Activated CD8-positive, alpha-beta T cell treated with anti-CD3 and anti-CD28 coated beads for 36 hours (primary cell): ENCODE results near the gene CCDC91. TPM values are rescaled to one million over a fixed set of nuclear protein-coding genes. Genes with fewer than 3 reads are reported as not detected.

Source experiments
- ATAC-seq: fragments of 200-7000 bp; cut with Tn5 transposase; one replicate; pipeline ENCODE4 v1.10.0; 2021; ENCODE audit warnings: mild to moderate bottlenecking, moderate library complexity
- CTCF ChIA-PET: fragments of 350-600 bp; sonication (Branson Sonifier 250); formaldehyde crosslinking; loops from one replicate; lab custom pipeline; 2021; ENCODE audit warnings: antibody characterized with exemption; lab: Charles Lee
- POLR2A ChIA-PET: fragments of 350-600 bp; sonication (Branson Sonifier 250); formaldehyde crosslinking; loops from one replicate; lab custom pipeline; 2021; ENCODE audit warnings: antibody characterized with exemption; lab: Charles Lee
- DNase-seq: peaks from one replicate; pipeline ENCODE4 v3.0.0-alpha.2; 2020
- H3K27ac Mint-ChIP-seq: one replicate; pipeline ENCODE4 v1.8.0; 2021; ENCODE audit warnings: mild to moderate bottlenecking, mixed read lengths
- H3K27me3 Mint-ChIP-seq: one replicate; pipeline ENCODE4 v1.8.0; 2021; ENCODE audit warnings: mixed read lengths
- H3K36me3 Mint-ChIP-seq: one replicate; pipeline ENCODE4 v1.8.0; 2021; ENCODE audit warnings: low read depth, mixed read lengths
- H3K4me1 Mint-ChIP-seq: one replicate; pipeline ENCODE4 v1.8.0; 2021; ENCODE audit warnings: low read depth, mixed read lengths
- H3K4me3 Mint-ChIP-seq: one replicate; pipeline ENCODE4 v1.8.0; 2021; ENCODE audit warnings: mild to moderate bottlenecking, moderate library complexity, mixed read lengths
- H3K9me3 Mint-ChIP-seq: one replicate; pipeline ENCODE4 v1.8.0; 2021; ENCODE audit warnings: mixed read lengths
- intact Hi-C: fragments of 100-400 bp; cut with micrococcal nuclease; formaldehyde crosslinking; loops from one replicate; pipeline ENCODE4 v1.10.0; 2022
- total RNA-seq, 2 experiments: library from RNA; stranded (reverse); gene quantifications; one replicate each; pipeline ENCODE4 v1.2.3, GENCODE V29; 2021
- TF ChIP-seq, protein P1 (sequence below): fragments of 200-600 bp; IDR thresholded peaks from one replicate; pipeline ENCODE4 v1.8.0; 2022; ENCODE audit warnings: antibody characterized with exemption, mild to moderate bottlenecking

CCDC91 gene
- total RNA-seq, 2 experiments from 2014 or later, result 14.7 to 14.8 TPM

DNA sequence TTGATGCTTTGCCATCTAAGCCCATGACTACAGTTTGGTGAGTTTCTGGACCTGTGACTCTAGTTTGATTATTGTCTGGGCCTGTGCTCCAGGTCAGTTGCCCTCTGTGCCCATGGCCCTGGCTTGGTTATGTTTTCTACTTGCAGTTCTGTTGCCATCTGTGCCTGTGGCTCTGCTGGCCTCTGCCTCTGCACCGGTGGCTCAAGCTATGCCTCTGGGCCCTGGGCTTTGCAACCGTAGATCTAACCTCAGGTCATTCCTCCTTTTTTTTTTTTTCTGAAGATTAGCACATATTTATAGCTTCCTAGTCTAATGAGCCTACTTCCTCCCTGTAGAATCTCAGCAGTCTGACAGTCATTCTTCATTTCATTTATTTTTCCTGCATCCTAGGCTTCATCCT lies 161.2 kb downstream of the CCDC91 start:
- H3K27me3 Mint-ChIP-seq, result no peaks in the 10 kb centered on the region
- no peaks in the 10 kb centered on the region for H3K4me1 Mint-ChIP-seq
- peaks cover 10% of the 10 kb centered on the region for H3K9me3 Mint-ChIP-seq
- intact Hi-C loops, result no loop called here
- ATAC-seq, result no peak
- DNase-seq, result no peak
- POLR2A ChIA-PET, result no interaction called here
- TF ChIP-seq, protein P1, sequence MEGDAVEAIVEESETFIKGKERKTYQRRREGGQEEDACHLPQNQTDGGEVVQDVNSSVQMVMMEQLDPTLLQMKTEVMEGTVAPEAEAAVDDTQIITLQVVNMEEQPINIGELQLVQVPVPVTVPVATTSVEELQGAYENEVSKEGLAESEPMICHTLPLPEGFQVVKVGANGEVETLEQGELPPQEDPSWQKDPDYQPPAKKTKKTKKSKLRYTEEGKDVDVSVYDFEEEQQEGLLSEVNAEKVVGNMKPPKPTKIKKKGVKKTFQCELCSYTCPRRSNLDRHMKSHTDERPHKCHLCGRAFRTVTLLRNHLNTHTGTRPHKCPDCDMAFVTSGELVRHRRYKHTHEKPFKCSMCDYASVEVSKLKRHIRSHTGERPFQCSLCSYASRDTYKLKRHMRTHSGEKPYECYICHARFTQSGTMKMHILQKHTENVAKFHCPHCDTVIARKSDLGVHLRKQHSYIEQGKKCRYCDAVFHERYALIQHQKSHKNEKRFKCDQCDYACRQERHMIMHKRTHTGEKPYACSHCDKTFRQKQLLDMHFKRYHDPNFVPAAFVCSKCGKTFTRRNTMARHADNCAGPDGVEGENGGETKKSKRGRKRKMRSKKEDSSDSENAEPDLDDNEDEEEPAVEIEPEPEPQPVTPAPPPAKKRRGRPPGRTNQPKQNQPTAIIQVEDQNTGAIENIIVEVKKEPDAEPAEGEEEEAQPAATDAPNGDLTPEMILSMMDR, result no peak
- no peak overlapping the region for H3K4me3 Mint-ChIP-seq
- no peak overlapping the region for H3K27ac Mint-ChIP-seq
- H3K36me3 Mint-ChIP-seq, result peaks cover 41% of the 10 kb centered on the region
- CTCF ChIA-PET, result no interaction called here

- no peak for ATAC-seq
- TF ChIP-seq, protein P1, result no peak
- Mint-ChIP-seq H3K9me3 (peaks cover 10% of the 10 kb centered on the region), H3K4me1 (peaks cover 4% of the 10 kb centered on the region), H3K4me3 (no peak overlapping the region), H3K36me3 (peaks cover 33% of the 10 kb centered on the region), H3K27ac (no peak overlapping the region), H3K27me3 (no peaks in the 10 kb centered on the region)
- ChIA-PET CTCF (no interaction called here), POLR2A (interaction anchor here (0.7 kb wide), 1 partner anchor 13 kb away, joined by 4 read pairs; no protein-coding TSS in a partner anchor)
- intact Hi-C loops, result no loop called here
- no peak for DNase-seq
These were observed 164.9 kb downstream of the CCDC91 start for GRCh38 chr12:28355161-28355560.

GRCh38 chr12:28360253-28360652 lies 170.0 kb downstream of the CCDC91 start:
- CTCF ChIA-PET, result no interaction called here
- H3K9me3 Mint-ChIP-seq, result no peaks in the 10 kb centered on the region
- H3K4me3 Mint-ChIP-seq, result no peak overlapping the region
- H3K4me1 Mint-ChIP-seq, result peaks cover 4% of the 10 kb centered on the region
- H3K27ac Mint-ChIP-seq, result no peak overlapping the region
- no peak for DNase-seq
- peaks cover 7% of the 10 kb centered on the region for H3K36me3 Mint-ChIP-seq
- TF ChIP-seq, protein P1, result no peak
- ATAC-seq, result no peak
- no peaks in the 10 kb centered on the region for H3K27me3 Mint-ChIP-seq
- POLR2A ChIA-PET, result no interaction called here
- intact Hi-C loops, result no loop called here

GRCh38 chr12:28367326-28367725 lies 177.1 kb downstream of the CCDC91 start:
- no peak overlapping the region for H3K4me3 Mint-ChIP-seq
- intact Hi-C loops, result no loop called here
- no peaks in the 10 kb centered on the region for H3K4me1 Mint-ChIP-seq
- ChIA-PET POLR2A (no interaction called here), CTCF (no interaction called here)
- H3K36me3 Mint-ChIP-seq, result peaks cover 63% of the 10 kb centered on the region
- no peaks in the 10 kb centered on the region for H3K27me3 Mint-ChIP-seq
- DNase-seq, result no peak
- no peak overlapping the region for H3K27ac Mint-ChIP-seq
- TF ChIP-seq, protein P1, result no peak
- no peak for ATAC-seq
- peaks cover 44% of the 10 kb centered on the region for H3K9me3 Mint-ChIP-seq

GRCh38 chr12:28367993-28368392 lies 177.7 kb downstream of the CCDC91 start:
- TF ChIP-seq, protein P1, result no peak
- Mint-ChIP-seq H3K27ac (no peak overlapping the region), H3K9me3 (peaks cover 44% of the 10 kb centered on the region), H3K4me3 (no peak overlapping the region), H3K27me3 (no peaks in the 10 kb centered on the region), H3K4me1 (no peaks in the 10 kb centered on the region), H3K36me3 (peaks cover 68% of the 10 kb centered on the region)
- intact Hi-C loops, result no loop called here
- CTCF ChIA-PET, result no interaction called here
- POLR2A ChIA-PET, result no interaction called here
- no peak for ATAC-seq
- no peak for DNase-seq
